NCI-H1417 treated with DMSO at 0.1 percent for 48 hours (cell line): ENCODE measurements around the gene KLHL25.
"Not testable (repeated sequence)": the region's sequence is repeated elsewhere in the genome, so short reads cannot be mapped to it uniquely, and the experiment has no call there.

Experiments used
- DNase-seq: peaks from one replicate; lab custom pipeline; 2025; lab: John Stamatoyannopoulos, UW

KLHL25 gene

GRCh38 chr15:85802617-85803016 lies 7.9 kb upstream of the KLHL25 start:
- not testable (repeated sequence) for DNase-seq

GRCh38 chr15:85800478-85801123 lies 5.9 kb upstream of the KLHL25 start:
- DNase-seq = peak; percentile 20

- DNase-seq = not testable (repeated sequence)
These were observed 1.6 kb upstream of the KLHL25 start for GRCh38 chr15:85796371-85796770.

GRCh38 chr15:85795337-85796305 lies 896 bp upstream of the KLHL25 start:
- DNase-seq = no peak

GRCh38 chr15:85793641-85794597 lies 806 bp downstream of the KLHL25 start:
- no peak for DNase-seq

- no peak for DNase-seq
These were observed 1.7 kb downstream of the KLHL25 start for GRCh38 chr15:85792912-85793590.

GRCh38 chr15:85792102-85792731 lies 2.5 kb downstream of the KLHL25 start:
- no peak for DNase-seq

- DNase-seq = no peak
These were observed 5.2 kb downstream of the KLHL25 start for GRCh38 chr15:85789496-85789875.

GRCh38 chr15:85788771-85789495 lies 5.8 kb downstream of the KLHL25 start:
- no peak for DNase-seq

- no peak for DNase-seq
These were observed 8.0 kb downstream of the KLHL25 start for GRCh38 chr15:85786781-85787114.

GRCh38 chr15:85785887-85786780 lies 8.6 kb downstream of the KLHL25 start:
- DNase-seq = peak; percentile 15

- DNase-seq = no peak
These were observed 12.7 kb downstream of the KLHL25 start for GRCh38 chr15:85782064-85782463.

- no peak for DNase-seq
These were observed 13.6 kb downstream of the KLHL25 start for GRCh38 chr15:85781099-85781498.

- no peak for DNase-seq
These were observed 14.3 kb downstream of the KLHL25 start for GRCh38 chr15:85780225-85780985.

- DNase-seq = no peak
These were observed 15.5 kb downstream of the KLHL25 start for GRCh38 chr15:85779249-85779648.

- DNase-seq = no peak
These were observed 16.5 kb downstream of the KLHL25 start for GRCh38 chr15:85778107-85778776.

- no peak for DNase-seq
These were observed 17.2 kb downstream of the KLHL25 start for GRCh38 chr15:85777250-85778106.
